HCT116 (cell line): ENCODE results near the gene FIP1L1. TPM values are rescaled to one million over a fixed set of nuclear protein-coding genes. Genes with fewer than 3 reads are reported as not detected.

Experiments
- ATAC-seq: fragments of 200-7000 bp; cut with Tn5 transposase; 2 replicates; pipeline ENCODE4 v1.9.1; 2020; ENCODE audit warnings: mild to moderate bottlenecking, moderate library complexity
- BruUV-seq: library from RNA; stranded (reverse); fragments of 400-500 nt; replicated peaks from 2 replicates; lab custom pipeline; 2021; lab: Mats Ljungman, UMichigan
- CTCF ChIA-PET: fragments of 300-600 bp; sonication (Branson Sonifier 250); formaldehyde crosslinking; loops from one replicate; lab custom pipeline; 2021; ENCODE audit warnings: antibody characterized with exemption; lab: Charles Lee
- POLR2A ChIA-PET: fragments of 300-600, 350-600 bp; sonication (Branson Sonifier 250); formaldehyde crosslinking; loops from one replicate; lab custom pipeline; 2021; ENCODE audit warnings: antibody characterized with exemption; lab: Charles Lee
- RAD21 ChIA-PET, 2 experiments: fragments of 300-600 bp; sonication (Branson Sonifier 250); formaldehyde crosslinking; loops; one replicate each; lab custom pipeline; 2023; ENCODE audit warnings: low total read pairs in 2 of 2; ENCODE audit not compliant: uncharacterized antibody in 2 of 2, unreplicated experiment in 2 of 2, low non-redundant PET in 1 of 2; lab: Charles Lee
- DNase-seq: peaks from one replicate; pipeline ENCODE4 v3.0.0-alpha.2; 2010; ENCODE audit warnings: low read depth, low spot score
- H2AFZ ChIP-seq: fragments of 200-600 bp; shearing (Covaris generic), sonication (generic); 2 replicates; pipeline ENCODE4 v1.6.1; 2017; ENCODE audit warnings: low read depth, mixed run types, mixed read lengths, antibody characterized with exemption, low read length; ENCODE audit not compliant: poor library complexity, severe bottlenecking
- H3K27ac ChIP-seq: 2 replicates; pipeline ENCODE4 v1.5.1; 2012; ENCODE audit warnings: low read depth, low read length
- H3K27me3 ChIP-seq: fragments of 200-600 bp; sonication (generic); 2 replicates; pipeline ENCODE4 v1.6.1; 2016; ENCODE audit warnings: mixed run types, low read length, mixed read lengths; ENCODE audit not compliant: insufficient read depth
- H3K36me3 ChIP-seq, 2 experiments: fragments of 200-500 bp in 1 of 2; fragments of 200-600 bp in 1 of 2; sonication (Bioruptor generic) in 1 of 2; sonication (generic) in 1 of 2; 2 replicates each; pipeline versions ENCODE4 v1.5.1 to v1.6.1; 2014 to 2016; ENCODE audit warnings: low read length in 2 of 2, inconsistent platforms in 1 of 2, mixed read lengths in 1 of 2, mixed run types in 1 of 2; ENCODE audit not compliant: insufficient read depth in 2 of 2, control insufficient read depth in 1 of 2
- H3K4me1 ChIP-seq, 2 experiments: fragments of 200-600 bp in 1 of 2; sonication (generic) in 1 of 2; 2 replicates each; pipeline versions ENCODE4 v1.5.1 to v1.6.1; 2012 to 2017; ENCODE audit warnings: low read length in 2 of 2, inconsistent platforms in 1 of 2, mild to moderate bottlenecking in 1 of 2, mixed read lengths in 1 of 2, mixed run types in 1 of 2, moderate library complexity in 1 of 2; ENCODE audit not compliant: insufficient read depth in 2 of 2, control insufficient read depth in 1 of 2
- H3K4me2 ChIP-seq: fragments of 200-600 bp; sonication (generic); 2 replicates; pipeline ENCODE4 v1.6.1; 2017; ENCODE audit warnings: mixed run types, low read length, mixed read lengths
- H3K4me3 ChIP-seq, 2 experiments: fragments of 200-600 bp in 1 of 2; sonication (generic) in 1 of 2; replicated peaks in 1 of 2; 2 replicates each; pipeline ENCODE4 v1.5.1; 2011 to 2016; ENCODE audit warnings: low read length in 2 of 2, control low read depth in 1 of 2, low read depth in 1 of 2, mild to moderate bottlenecking in 1 of 2, mixed read lengths in 1 of 2, mixed run types in 1 of 2
- H3K79me2 ChIP-seq: fragments of 200-600 bp; sonication (generic); 2 replicates; pipeline ENCODE4 v1.6.1; 2017; ENCODE audit warnings: mild to moderate bottlenecking, mixed run types, low read length, moderate library complexity, mixed read lengths; ENCODE audit not compliant: insufficient read depth
- H3K9ac ChIP-seq: fragments of 200-600 bp; sonication (generic); 2 replicates; pipeline ENCODE4 v1.6.1; 2016; ENCODE audit warnings: low read length, mixed read lengths
- H3K9me2 ChIP-seq: fragments of 200-600 bp; sonication (generic), shearing (Covaris generic); 2 replicates; pipeline ENCODE4 v1.6.1; 2017; ENCODE audit warnings: mixed run types, mild to moderate bottlenecking, moderate library complexity; ENCODE audit not compliant: insufficient read depth
- H3K9me3 ChIP-seq, 2 experiments: fragments of 200-500 bp in 1 of 2; fragments of 200-600 bp in 1 of 2; sonication (Bioruptor generic) in 1 of 2; sonication (generic) in 1 of 2; 2 replicates each; pipeline ENCODE4 v1.6.1; 2014 to 2017; ENCODE audit warnings: low read length in 2 of 2, mixed read lengths in 2 of 2, inconsistent platforms in 1 of 2, low read depth in 1 of 2, mild to moderate bottlenecking in 1 of 2, mixed run types in 1 of 2, moderate library complexity in 1 of 2; ENCODE audit not compliant: control insufficient read depth in 1 of 2, insufficient read depth in 1 of 2
- H4K20me1 ChIP-seq: fragments of 200-600 bp; sonication (generic), shearing (Covaris generic); 2 replicates; pipeline ENCODE4 v1.6.1; 2017; ENCODE audit warnings: mixed run types, mild to moderate bottlenecking, moderate library complexity; ENCODE audit not compliant: insufficient read depth
- CBX3 ChIP-seq: IDR thresholded peaks from 2 replicates; pipeline ENCODE4 v1.6.1; 2012; ENCODE audit warnings: low read depth
- CEBPB ChIP-seq: IDR thresholded peaks from 2 replicates; pipeline ENCODE4 v1.6.1; 2012; ENCODE audit warnings: low read depth
- EGR1 ChIP-seq: IDR thresholded peaks from 2 replicates; pipeline ENCODE4 v1.6.1; 2012; ENCODE audit warnings: low read depth
- ELF1 ChIP-seq: IDR thresholded peaks from 2 replicates; pipeline ENCODE4 v1.6.1; 2012; ENCODE audit warnings: low read depth, borderline replicate concordance
- EZH2 ChIP-seq: fragments of 200-600 bp; sonication (generic); IDR thresholded peaks from 2 replicates; pipeline ENCODE4 v1.6.1; 2017; ENCODE audit warnings: antibody characterized with exemption, mixed run types
- FOSL1 ChIP-seq: IDR thresholded peaks from 2 replicates; pipeline ENCODE4 v1.6.1; 2012; ENCODE audit warnings: low read depth
- JUND ChIP-seq: IDR thresholded peaks from 2 replicates; pipeline ENCODE4 v1.6.1; 2012
- POLR2A ChIP-seq: IDR thresholded peaks from 2 replicates; pipeline ENCODE4 v1.7.0; 2011; ENCODE audit warnings: borderline replicate concordance; ENCODE audit not compliant: insufficient read depth, insufficient read length; ENCODE audit errors: extremely low read depth
- POLR2AphosphoS5 ChIP-seq: IDR thresholded peaks from 2 replicates; pipeline ENCODE4 v1.6.1; 2011; ENCODE audit warnings: mild to moderate bottlenecking, low read depth, low read length, moderate library complexity
- RAD21 ChIP-seq: IDR thresholded peaks from 2 replicates; pipeline ENCODE4 v1.6.1; 2012; ENCODE audit warnings: low read depth, mild to moderate bottlenecking
- REST ChIP-seq: IDR thresholded peaks from 2 replicates; pipeline ENCODE4 v1.6.1; 2012; ENCODE audit warnings: low read depth
- SP1 ChIP-seq: IDR thresholded peaks from 2 replicates; pipeline ENCODE4 v1.6.1; 2012; ENCODE audit warnings: low read depth
- TCF7L2 ChIP-seq: IDR thresholded peaks from 2 replicates; pipeline ENCODE4 v1.7.0; 2011; ENCODE audit warnings: borderline replicate concordance, inconsistent platforms; ENCODE audit not compliant: insufficient read depth, insufficient read length; ENCODE audit errors: extremely low read depth
- YY1 ChIP-seq: IDR thresholded peaks from 2 replicates; pipeline ENCODE4 v1.6.1; 2011; ENCODE audit warnings: low read length, low read depth, moderate library complexity, mild to moderate bottlenecking; ENCODE audit not compliant: insufficient replicate concordance; ENCODE audit errors: extremely low read depth
- ZFX ChIP-seq: fragments of 450-650 bp; IDR thresholded peaks from 2 replicates; pipeline ENCODE4 v1.6.1; 2017
- ZNF274 ChIP-seq: fragments of 200-500 bp; sonication (Bioruptor generic); IDR thresholded peaks from 2 replicates; pipeline ENCODE4 v1.6.1; 2014; ENCODE audit warnings: mild to moderate bottlenecking, low read depth, low read length, inconsistent platforms
- intact Hi-C: fragments of 100-400 bp; cut with micrococcal nuclease; formaldehyde crosslinking; loops from 2 replicates; pipeline ENCODE4 v1.10.0; 2022
- total RNA-seq: library from RNA; stranded (reverse); gene quantifications from one replicate; pipeline ENCODE4 v1.2.1, GENCODE V29; 2021; ENCODE audit not compliant: unreplicated experiment

FIP1L1 gene
- total RNA-seq, 1 experiment from 2014 or later: 63.6 TPM

- no peaks in the 10 kb centered on the region for H3K9me2 ChIP-seq
- intact Hi-C loops: no loop called here
- H3K27me3 ChIP-seq: peaks cover 4% of the 10 kb centered on the region; the same call in 1 of the 2 replicates
- no peaks in the 10 kb centered on the region for H4K20me1 ChIP-seq
- POLR2A ChIA-PET: no interaction called here
- H2AFZ ChIP-seq: no peak overlapping the region
- TF ChIP-seq TCF7L2: no peak
- no peak for TF ChIP-seq POLR2A
- TF ChIP-seq EZH2: no peak
- TF ChIP-seq ZNF274: no peak
- no peak for TF ChIP-seq EGR1
- TF ChIP-seq CBX3: no peak
- no peak for TF ChIP-seq SP1
- no peak for TF ChIP-seq RAD21
- no peak for TF ChIP-seq CEBPB
- ATAC-seq: no peak
- H3K79me2 ChIP-seq: no peaks in the 10 kb centered on the region
- RAD21 ChIA-PET: no interaction called here
- no peak for DNase-seq
- peaks cover 0 to 6% of the 10 kb centered on the region in 2 experiments; a peak in 1 of 4 replicates for H3K4me1 ChIP-seq
- no peaks in the 10 kb centered on the region for H3K36me3 ChIP-seq
- H3K4me3 ChIP-seq: no peak overlapping the region
- CTCF ChIA-PET: no interaction called here
- BruUV-seq: no TSS peak
- H3K4me2 ChIP-seq: no peak overlapping the region
- H3K27ac ChIP-seq: no peak overlapping the region
- H3K9ac ChIP-seq: no peak overlapping the region
- H3K9me3 ChIP-seq: no peaks in the 10 kb centered on the region
Measured at GRCh38 chr4:53487766-53488165, 110.3 kb downstream of the FIP1L1 start.

- peaks cover 4% of the 10 kb centered on the region; the same call in 1 of the 2 replicates for H3K27me3 ChIP-seq
- ATAC-seq: no peak
- no peak overlapping the region for H3K4me3 ChIP-seq
- no peaks in the 10 kb centered on the region for H4K20me1 ChIP-seq
- peaks cover 0 to 6% of the 10 kb centered on the region in 2 experiments; a peak in 1 of 4 replicates for H3K4me1 ChIP-seq
- intact Hi-C loops: no loop called here
- POLR2A ChIA-PET: no interaction called here
- RAD21 ChIA-PET: interaction anchor here in 1 of 2 experiments (1.0 kb wide), 1 partner anchor 744 kb away, joined by 3 read pairs; no protein-coding TSS in a partner anchor
- H3K27ac ChIP-seq: no peak overlapping the region
- no peak overlapping the region for H3K4me2 ChIP-seq
- no peaks in the 10 kb centered on the region for H3K79me2 ChIP-seq
- no peaks in the 10 kb centered on the region for H3K36me3 ChIP-seq
- no peak overlapping the region for H3K9ac ChIP-seq
- no peaks in the 10 kb centered on the region for H3K9me2 ChIP-seq
- BruUV-seq: no TSS peak
- no peak overlapping the region for H2AFZ ChIP-seq
- CTCF ChIA-PET: no interaction called here
- no peak for DNase-seq
- no peaks in the 10 kb centered on the region for H3K9me3 ChIP-seq
- TF ChIP-seq CEBPB: no peak
- TF ChIP-seq EZH2: no peak
- no peak for TF ChIP-seq ZNF274
- TF ChIP-seq POLR2AphosphoS5: no peak
- no peak for TF ChIP-seq ZFX
- TF ChIP-seq TCF7L2: no peak
- no peak for TF ChIP-seq ELF1
- no peak for TF ChIP-seq CBX3
- TF ChIP-seq FOSL1: no peak
- TF ChIP-seq SP1: no peak
- no peak for TF ChIP-seq JUND
- no peak for TF ChIP-seq REST
- TF ChIP-seq YY1: no peak
Measured at GRCh38 chr4:53489279-53489889, 111.9 kb downstream of the FIP1L1 start.
